NCI-H345 treated with DMSO at 0.1 percent for 48 hours (cell line): ENCODE measurements around the gene STAT3.
"Not testable (repeated sequence)": the region's sequence is repeated elsewhere in the genome, so short reads cannot be mapped to it uniquely, and the experiment has no call there.

Source experiments
- DNase-seq: peaks from one replicate; lab custom pipeline; 2025; ENCODE audit not compliant: unreplicated experiment; lab: John Stamatoyannopoulos, UW

STAT3 gene

DNA sequence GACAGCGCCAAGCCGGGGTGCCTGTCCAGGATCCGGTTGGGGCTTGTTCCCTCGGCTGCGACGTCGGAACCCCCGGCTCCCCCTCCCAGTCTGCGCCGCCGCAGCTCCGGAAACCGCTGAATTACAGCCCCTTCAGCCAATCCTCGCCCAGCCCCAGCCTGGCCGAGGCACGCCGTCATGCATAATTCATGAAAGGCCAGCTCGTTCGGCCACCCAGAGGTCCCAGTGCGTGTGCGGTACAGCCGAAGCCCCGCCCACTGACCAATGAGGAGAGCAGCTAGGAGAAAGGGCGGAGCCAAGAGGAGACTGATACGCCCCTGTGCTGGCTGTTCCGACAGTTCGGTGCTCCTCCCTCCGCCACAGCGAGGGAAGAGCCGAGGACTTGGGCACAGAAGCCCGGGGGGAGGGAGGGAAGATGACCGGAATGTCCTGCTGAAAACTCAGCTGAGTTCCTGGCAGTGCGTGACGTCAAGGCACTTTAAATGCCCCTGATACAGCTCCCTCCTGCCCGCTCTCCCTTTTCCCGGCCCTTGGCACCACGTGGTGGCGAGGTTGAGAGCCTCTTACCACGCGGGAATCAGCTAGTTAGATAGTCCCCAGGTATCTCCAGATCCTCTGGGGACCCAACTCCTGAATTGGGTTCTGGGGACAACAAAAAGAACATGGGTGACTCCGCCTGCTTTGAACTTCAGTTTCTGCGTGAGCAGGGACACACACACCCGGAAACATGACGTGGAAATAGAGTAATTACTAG is at the start of gene STAT3:
Gene STAT3 (minus strand): TSS at position 62 of the 754 bp plus-strand sequence. CDS start 39,926 bp downstream, outside the sequence.
- peak; percentile 98 for DNase-seq

DNA sequence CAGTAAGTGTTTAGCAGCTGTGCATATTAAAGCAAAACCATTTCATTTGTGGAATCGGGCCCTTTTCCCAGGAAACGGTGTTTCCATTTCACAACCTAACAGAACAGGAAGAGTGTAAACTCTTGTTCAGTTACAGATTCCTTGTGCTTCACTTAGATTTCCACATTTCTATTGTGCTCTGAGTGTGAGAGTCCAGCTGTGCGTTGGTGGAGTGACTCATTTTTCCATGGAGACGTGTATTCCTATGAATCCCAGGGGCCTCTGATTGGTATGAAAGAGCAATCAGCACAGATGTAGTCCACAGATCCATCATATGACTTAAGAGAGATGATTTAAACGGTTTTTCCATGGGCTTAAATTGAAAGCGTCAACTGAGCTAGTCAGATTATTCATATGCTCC is 48.1 kb upstream of the STAT3 start:
- DNase-seq: no peak

DNA sequence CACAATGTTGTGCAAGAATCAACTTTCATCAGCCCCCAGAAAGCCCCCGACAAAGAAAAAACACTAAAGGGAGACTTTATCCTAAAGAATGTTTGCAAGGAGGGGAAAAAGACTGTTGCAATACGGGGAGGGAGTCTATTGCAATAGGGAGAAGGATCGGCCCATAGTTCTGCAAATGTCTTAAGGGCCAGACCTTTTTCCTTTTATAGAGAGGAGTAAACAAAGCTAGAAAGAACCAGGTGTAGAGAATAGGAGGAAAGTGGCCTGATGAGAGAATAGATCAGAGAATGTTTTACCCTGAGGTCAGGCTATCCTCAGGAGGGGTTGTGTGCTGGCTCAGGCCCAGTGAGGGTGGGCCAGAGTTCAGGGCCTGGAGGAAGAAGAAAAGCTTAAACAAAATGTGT is 43.5 kb upstream of the STAT3 start:
- DNase-seq: no peak

DNA sequence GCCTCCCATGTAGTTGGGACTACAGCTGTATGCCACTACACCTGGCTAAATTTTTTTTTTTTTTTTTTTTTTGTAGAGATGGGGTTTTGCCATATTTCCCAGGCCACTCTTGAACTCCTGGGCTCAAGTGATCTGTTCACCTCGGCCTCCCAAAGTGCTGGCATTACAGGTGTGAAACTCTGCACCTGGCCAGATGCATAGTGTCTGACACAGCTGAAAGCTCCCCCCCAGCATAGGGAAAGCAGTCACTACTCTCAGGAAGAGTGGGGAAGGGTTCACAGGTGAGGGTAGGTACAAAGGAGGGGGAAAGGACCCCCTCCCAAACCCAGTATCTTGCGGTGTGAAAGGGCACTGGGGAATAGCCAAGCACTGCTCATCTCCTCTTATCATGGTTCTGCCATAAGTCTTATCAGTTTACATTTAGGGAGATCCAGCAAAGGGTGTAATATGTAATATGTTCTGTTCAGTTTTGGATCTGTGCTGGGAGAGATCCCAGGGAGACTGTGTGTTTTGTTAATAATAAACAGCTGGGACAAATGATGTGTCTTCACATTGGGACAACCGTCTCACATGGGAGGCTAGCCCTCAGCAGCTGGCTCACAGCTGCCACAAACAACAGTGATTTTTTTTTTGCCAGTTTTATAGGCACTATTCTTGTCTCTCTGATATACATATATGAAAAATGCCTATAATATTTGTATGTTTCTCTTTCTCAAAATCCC is 41.6 kb upstream of the STAT3 start:
- no peak for DNase-seq

DNA sequence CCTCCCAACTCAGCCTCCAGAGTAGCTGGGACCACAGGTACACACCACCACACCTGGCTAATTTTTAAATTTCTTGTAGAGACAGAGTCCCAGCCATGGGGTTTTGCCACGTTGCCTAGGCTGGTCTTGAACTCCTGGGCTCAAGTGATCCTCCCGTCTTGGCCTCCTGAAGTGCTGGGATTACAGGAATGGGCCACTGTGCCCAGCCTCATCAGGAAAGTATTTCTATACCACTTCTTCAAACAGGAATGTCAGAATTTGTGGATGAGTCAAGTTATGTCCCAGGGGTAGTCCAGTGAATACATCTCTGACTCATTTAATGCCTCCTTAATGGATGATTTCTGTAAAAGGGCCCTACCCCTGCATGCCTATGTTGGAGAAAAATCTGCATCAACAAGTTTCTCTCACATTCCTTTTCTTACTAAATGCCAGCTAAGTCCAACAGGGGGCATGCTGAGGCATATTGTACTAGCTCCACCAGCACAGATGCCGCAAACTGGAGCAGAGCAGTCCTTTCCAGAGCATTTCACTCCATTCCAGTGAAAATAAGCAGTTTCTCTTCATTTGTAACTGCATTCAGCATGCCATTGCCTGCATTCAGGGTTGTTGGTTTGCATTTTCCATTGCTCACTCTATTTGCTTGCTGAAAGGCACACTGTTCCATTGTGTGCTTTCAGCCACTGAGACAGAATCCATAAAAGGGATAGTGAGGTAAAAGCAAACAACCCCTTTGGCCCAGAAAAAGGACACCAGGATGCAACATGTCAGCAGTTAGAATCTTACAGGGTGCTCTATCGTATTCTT is 40.1 kb upstream of the STAT3 start:
- no peak for DNase-seq

DNA sequence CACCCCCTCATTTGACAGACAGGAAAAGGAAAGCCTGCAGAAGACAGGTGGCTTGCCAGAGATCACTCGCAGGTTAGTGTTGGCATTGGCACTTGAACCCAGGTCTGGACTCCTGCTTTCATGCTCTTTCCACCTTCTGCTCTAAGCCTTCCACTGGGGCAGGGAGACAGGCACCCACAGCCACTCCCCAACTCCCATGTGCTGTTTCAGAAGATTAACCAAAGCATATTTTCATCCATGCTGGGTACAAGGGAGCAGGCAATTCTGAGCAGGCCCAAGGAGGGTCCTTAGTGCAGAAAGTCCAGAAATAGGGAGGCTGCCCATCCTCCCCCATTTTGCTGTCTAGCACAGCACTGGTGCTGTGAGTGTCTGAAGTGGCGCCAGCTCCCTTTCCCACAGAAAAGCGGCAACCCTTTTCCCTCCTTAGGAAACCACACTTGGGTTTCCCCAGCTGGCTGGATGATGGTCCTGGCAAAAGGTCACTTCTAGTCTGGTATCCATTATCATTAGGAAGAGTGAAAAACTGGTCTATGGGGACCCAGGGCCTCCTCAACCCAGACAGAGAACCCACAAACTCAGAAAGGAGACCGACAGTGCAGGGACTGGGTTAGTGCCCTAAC is 36.9 kb upstream of the STAT3 start:
- DNase-seq: no peak

DNA sequence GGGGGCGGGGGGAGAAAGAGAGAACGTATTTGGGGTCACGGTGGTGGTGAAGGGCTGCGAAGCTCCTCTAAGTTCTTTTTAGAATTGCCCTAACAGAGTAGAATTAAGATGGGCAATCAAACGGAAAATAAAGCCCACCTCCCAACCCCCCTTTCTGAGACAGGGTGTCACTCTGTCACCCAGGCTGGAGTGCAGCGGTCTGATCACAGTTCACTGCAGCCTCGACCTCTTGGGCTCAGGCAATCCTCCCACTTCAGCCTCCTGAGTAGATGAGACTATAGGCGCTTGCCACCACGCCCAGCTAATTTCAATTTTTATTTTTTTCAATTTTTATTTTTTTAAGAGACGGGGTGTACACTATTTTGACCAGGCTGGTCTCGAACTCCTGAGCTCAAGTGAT is 35.5 kb upstream of the STAT3 start:
- DNase-seq: no peak

DNA sequence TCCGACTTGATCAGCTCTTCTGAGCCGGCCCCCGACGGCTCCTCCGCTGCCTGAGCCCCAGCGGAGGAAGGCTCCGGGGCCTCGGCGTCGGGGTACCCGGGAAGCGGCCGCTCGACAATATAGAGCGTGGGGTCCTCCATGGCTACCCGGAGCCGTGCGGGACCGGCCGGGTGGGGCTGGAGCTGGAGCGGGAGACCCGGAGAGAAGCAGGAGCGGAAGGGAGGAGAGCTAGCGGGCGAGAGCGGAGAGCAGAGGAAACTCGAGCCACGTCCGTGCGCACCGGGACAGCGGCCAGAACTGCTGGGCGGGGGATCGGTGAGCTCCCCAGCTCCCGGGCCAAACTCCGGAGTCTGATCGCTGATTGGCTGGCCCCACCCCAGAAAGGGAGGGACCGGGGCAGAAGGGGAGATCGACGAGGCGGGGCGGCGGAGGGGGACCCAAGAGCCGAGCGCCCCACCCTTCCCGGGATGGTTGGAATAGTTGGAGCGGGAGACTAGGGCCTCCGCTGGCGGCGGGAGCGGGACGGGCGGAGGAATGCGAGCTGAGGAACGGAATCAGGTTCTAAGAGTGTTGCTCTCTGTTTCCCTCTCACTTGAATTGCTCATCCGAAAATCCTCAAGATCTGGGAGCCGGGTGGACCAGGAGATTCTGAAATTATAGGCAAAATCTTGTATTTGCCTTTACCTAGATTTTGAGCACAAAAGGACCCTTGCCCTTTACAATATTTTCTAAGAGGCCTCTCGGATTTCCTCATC is 34.9 kb upstream of the STAT3 start, which contains the start of gene CAVIN1:
Gene CAVIN1 (minus strand): TSS at position 299 of the 755 bp plus-strand sequence. CDS start 159 bp downstream, at position 140.
- no peak for DNase-seq

DNA sequence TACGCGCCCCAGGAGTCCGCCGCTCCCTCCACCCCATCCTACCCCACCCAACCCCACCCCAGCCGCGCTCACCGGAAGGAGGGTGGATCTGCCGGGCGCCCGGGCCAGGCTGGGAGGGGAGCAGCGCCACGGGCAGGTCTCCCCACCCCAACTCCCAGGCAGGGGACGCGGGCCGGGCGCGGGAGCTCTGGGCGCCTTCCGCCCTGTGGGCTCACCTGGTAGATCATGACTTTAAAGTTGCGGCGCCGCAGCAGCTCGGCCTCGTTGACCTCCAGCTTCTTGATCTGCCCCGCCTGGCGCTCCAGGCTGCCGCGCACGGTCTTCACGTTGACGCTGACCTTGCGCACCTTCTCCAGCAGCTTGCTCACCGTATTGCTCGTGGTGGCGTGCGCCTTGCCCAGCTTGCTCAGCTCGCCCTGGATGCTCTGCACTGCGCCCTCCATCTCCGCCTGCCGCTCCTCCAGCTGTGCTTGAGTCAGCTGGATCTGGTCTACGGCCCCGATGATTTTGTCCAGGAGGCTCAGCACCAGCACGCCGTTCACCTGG is 34.2 kb upstream of the STAT3 start:
- DNase-seq: no peak

DNA sequence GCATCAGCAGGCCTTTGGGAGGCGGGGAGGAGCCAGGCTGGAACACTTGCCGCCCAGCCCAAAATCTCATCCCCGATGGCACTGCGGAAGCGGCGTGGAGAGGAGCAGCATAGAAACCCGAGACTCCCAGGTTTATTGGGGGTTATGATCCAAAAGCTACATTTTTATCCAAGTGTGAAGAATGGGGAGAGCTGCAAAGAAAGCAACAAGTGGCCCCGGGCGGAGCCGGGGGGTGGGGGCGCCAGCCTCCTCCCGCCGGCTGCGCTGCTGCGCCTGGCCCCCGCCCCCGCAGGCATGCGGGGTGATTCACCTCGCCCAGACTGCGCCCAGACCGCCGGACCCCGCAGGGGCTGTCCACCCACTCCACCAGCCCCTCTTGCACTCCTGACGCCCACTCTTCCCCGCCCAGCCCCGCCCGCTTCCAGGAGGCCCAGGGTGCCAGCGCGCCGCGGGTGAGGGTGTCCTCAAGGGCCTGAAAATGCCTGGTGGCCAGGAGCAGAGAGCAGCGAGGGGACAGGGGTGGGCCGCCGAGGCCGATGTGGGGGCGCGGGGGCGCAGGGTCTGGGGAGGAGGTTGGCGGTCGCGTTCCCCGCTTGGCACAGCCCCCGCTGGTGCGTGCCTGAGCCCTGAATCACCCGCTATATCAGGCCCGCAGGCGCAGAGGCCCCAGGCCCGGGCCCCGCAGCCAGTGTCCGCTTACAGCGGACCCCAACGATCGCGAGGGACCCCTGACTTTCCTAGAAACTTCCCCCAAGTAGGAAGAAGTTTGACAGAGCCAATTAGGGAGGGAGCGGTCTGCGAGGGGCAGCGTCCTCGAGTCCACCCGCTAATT is 33.5 kb upstream of the STAT3 start:
- DNase-seq: no peak

DNA sequence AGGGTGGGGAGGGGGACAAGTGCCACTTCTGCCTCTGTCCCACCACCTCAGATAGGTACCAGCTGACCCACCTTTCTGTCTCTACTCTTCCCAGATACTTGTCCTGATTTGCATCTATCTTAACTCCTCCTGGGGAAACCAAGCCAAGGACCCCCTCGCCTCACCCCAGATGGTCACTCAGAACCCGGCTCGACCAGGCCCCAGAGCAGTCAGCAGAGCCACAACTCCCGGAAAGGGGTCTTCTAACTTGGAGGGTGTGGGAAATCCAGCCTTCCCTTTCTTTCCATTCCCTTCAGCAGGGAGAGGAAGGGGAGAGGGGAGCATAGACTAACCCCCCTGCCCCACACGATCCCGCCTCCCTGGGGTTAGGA is 32.9 kb upstream of the STAT3 start:
- DNase-seq: no peak

DNA sequence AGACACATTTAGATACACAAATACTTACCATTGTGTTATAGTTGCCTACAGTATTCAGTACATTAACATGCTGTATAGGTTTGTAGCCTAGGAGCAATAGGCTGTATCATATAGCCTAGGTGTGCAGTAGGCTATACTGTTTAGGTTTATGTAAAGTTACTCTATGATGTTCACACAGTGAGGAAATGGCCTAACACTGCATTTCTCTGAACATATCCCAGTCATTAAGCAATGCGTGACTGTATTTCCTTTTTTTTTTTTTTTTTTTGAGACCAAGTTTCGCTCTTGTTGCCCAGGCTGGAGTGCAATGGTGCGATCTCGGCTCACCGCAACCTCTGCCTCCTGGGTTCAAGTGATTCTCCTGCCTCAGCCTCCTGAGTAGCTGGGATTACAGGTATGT is 29.7 kb upstream of the STAT3 start:
- DNase-seq: not testable (repeated sequence)

DNA sequence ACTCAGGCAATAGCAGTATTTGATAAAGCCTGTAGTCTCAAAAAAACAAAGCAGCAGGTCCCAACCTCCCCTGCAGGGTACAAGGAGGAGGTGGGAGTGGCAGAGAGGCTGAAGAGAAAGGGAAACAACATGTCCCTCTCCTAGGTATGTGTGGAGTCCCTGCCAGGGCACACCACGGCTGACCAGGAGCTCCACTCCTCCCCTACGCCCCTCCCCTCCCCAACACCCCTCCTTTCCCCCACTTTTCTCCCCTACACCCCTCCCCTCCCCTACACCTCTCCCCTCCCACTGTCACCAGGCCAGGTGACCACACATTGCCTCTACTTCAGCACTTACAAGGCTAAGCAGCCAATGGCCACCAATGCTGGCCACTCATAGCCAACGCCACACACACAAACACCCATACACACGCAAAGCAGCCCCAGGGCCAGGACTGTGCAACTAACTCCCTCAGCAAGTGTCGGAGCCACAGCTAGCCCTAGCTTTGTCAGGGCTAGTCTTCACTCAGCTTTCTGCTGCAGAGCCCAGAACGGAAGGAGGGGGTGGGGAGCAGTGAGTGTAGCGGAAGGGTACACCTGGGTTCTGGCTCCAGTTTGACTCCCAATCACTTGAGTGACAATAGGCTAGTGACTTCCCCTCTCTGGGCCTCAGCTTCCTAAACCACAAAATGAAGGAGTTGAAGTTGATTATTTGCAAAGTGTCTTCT is 26.6 kb upstream of the STAT3 start:
- DNase-seq: no peak

DNA sequence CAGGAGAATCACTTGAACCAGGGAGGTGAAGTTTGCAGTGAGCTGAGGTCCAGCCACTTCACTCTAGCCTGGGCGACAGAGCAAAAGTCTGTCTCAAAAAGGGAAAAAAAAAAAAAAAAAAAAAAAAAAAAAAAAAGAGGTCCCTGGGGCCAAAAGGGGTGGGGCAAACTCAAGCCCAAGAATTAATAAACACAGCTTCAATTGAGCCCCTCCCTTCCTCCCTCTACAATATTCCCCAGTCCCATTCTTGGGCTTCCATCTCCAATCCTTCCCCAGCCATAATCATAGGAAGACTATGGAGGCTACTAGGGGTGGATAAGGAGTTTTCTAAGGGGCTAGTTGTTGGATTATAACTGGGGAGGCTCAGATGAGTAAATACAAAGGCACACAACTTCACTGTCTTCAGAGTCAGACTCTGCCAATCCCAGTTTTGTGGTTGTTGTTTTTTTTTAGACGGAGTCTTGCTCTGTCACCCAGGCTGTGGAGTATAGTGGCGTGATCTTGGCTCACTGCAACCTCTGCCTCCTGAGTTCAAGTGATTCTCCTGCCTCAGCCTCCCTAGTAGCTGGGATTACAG is 25.3 kb upstream of the STAT3 start:
- no peak for DNase-seq

DNA sequence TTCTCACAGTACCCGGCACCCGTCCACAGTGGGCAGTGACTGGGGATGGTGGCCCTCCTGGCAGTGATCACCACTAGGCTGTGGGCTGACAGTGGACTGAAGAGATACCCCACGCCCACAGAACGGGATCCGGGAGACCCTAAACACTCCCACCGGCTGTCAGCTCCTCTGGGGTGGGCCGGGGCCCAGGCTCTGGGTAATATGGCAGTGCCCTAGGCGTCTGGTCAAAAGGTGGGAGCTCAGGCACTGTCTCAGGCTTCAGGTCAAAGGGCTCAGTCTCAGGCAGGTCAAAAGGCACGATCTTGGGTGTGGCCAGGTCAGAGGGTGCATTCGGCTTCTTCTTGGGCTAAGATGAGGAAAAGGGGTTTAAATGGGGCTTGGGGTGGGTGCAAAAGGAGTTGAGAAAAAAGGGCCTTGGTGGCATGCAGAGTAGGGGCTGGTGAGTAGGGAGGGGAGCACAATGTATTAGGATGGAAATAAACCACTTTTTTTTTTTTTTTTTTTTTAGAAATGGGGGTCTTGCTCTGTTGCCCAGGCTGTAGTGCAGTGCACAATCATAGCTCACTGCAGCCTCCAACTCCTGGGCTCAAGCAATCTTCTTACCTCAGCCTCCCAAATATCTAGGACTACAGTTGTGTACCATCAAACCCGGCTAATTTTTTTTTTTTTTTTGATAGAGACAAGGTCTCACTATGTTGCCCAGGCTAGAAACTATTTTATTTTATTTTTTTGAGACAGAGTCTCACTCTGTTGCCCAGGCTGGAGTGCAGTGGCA is 23.9 kb upstream of the STAT3 start:
- no peak for DNase-seq

DNA sequence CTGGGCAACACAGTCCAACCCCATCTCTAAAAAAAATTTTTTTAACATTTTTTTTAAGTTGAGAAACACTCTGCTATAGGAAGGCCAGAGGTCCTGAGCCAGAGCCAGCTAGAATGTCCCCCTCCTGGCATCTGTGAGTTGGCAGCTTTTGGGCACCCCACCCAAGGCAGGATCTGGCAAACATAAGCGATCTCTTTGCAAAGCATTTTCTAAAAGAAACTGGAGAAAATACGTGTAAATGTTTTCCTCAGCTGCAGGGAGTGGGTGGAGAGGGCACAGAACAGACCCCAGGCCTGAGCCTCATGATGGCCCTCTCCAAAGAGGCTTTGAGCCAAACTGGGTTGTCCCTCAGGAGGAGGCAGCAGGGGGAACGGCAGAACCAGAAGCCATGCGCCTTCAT is 23.1 kb upstream of the STAT3 start:
- DNase-seq: no peak

DNA sequence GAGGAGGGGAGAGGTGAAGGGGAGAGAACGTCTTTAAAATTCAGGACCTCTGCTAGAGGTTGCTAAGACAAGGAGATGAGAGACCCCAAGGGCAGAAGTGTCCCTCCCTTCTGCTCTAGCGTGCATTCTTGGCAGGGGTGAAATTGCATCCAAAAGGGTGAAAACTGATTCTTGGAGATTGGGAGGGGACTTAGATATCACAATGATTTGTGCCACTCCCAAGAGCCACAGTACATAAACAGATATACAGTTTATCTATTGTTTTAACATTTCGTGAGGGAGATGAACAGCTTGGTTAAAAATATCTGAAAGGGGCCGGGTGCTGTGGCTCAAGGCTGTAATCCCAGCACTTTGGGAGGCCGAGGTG is 22.1 kb upstream of the STAT3 start:
- no peak for DNase-seq
